Measurements from ENCODE around the gene EEF1A1.
A peak's percentile ranks its signal among the peaks of the same experiment; 100 is the strongest.
"Not testable (repeated sequence)": the region's sequence is repeated elsewhere in the genome, so short reads cannot be mapped to it uniquely, and the experiment has no call there.

Gene EEF1A1

DNA sequence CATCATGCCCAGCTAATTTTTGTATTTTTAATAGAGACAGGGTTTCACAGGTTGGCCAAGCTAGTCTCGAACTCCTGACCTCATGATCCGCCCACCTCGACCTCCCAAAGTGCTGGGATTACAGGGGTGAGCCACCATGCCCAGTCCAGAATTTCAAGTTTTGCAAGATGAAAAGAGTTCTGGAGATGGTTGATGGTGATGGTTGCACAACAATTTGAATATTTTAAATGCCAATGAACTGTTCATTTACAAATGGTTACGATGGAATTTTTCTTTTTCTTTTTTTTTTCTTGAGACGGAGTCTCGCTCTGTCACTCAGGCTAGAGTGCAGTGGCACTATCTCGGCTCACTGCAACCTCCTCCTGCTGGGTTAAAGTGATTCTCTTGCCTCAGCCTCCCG lies 15.1 kb downstream of the EEF1A1 start:
- intact Hi-C loops (cut with micrococcal nuclease); H3K4me1 Mint-ChIP-seq (ENCODE audit: low read depth); H3K27ac Mint-ChIP-seq; H3K27me3 Mint-ChIP-seq; H3K9me3 Mint-ChIP-seq; H3K4me3 Mint-ChIP-seq: not testable (repeated sequence)
- H3K36me3 Mint-ChIP-seq (ENCODE audit: low read depth), result peaks cover 33% of the 10 kb centered on the region

- Mint-ChIP-seq H3K27me3 (no peaks in the 10 kb centered on the region), H3K36me3 (ENCODE audit: low read depth) (peaks cover 39% of the 10 kb centered on the region), H3K4me3 (no peak overlapping the region), H3K27ac (no peak overlapping the region), H3K4me1 (ENCODE audit: low read depth) (peaks cover 5% of the 10 kb centered on the region), H3K9me3 (no peaks in the 10 kb centered on the region)
- intact Hi-C loops (cut with micrococcal nuclease), result no loop called here
These were observed 15.7 kb downstream of the EEF1A1 start for GRCh38 chr6:73505142-73505541.

- Mint-ChIP-seq H3K4me3 (no peak overlapping the region), H3K4me1 (ENCODE audit: low read depth) (peaks cover 5% of the 10 kb centered on the region), H3K27ac (no peak overlapping the region), H3K36me3 (ENCODE audit: low read depth) (peaks cover 48% of the 10 kb centered on the region), H3K27me3 (no peaks in the 10 kb centered on the region), H3K9me3 (no peaks in the 10 kb centered on the region)
- intact Hi-C loops (cut with micrococcal nuclease), result loop anchor here (5.0 kb wide), 2 partner anchors 42 to 108 kb away; partner anchors contain the start of gene MTO1
These were observed 16.7 kb downstream of the EEF1A1 start for GRCh38 chr6:73504160-73504559.

DNA sequence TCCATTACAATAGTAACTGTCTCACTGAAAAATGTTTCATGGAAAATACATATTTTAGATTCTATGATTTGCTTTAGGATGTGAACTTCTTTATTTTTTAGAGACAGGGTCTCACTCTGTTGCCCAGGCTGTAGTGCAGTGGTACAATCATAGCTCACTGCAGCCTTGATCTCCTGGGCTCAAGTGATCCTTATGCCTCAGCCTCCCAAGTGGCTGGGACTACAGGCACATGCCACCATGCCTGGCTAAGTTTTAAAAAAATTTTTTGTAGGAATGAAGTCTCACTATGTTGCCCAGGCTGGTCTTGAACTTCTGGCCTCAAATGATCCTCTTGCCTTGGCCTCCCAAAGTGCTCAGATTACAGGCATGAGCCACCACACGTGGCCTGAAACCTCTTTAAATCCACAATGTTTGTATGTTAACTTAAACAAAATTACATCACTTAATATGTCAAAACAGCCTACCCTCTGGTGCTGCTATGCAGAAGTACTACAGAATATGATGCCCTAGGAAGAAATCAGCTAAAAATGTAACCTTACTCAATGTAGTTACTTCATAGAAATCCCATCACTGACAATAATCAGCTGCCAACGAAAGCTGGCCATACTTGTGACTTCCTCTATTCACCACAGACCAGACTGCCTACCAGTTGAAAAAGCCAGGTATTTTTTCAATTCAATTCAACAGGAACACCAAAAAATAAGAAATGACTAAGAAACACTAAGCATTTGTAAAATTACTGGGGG lies 17.6 kb downstream of the EEF1A1 start:
- peaks cover 57% of the 10 kb centered on the region for H3K36me3 Mint-ChIP-seq (ENCODE audit: low read depth)

DNA sequence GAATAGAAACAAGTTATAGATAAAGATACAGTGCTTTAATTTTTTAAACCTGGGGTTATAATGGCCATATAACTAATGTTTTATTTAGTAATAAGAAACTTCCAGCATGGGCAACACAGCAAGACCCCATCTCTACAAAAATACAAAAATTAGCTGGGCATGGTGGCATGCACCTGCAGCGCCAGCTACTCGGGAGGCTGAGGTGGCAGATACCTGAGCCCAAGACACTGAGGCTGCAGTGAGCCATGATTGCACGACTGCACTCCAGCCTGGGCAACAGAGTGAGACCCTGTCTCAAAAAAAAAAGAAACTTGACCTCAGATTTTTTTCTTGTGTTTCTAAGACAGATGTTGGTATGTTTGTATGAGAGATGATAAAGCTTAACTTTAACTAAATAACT lies 22.9 kb downstream of the EEF1A1 start:
- H3K9me3 Mint-ChIP-seq, result no peaks in the 10 kb centered on the region
- H3K36me3 Mint-ChIP-seq (ENCODE audit: low read depth), result peaks cover 84% of the 10 kb centered on the region
- H3K4me3 Mint-ChIP-seq, result no peak overlapping the region
- H3K27me3 Mint-ChIP-seq, result no peaks in the 10 kb centered on the region
- no peak overlapping the region for H3K27ac Mint-ChIP-seq
- H3K4me1 Mint-ChIP-seq (ENCODE audit: low read depth), result no peaks in the 10 kb centered on the region
- intact Hi-C loops (cut with micrococcal nuclease), result no loop called here

More for the DNA sequence above, 17.6 kb downstream of the EEF1A1 start:
- H3K27ac Mint-ChIP-seq, result peak overlapping the region; percentile 51
- H3K4me1 Mint-ChIP-seq (ENCODE audit: low read depth), result peaks cover 5% of the 10 kb centered on the region
- H3K4me3 Mint-ChIP-seq, result no peak overlapping the region
- intact Hi-C loops (cut with micrococcal nuclease), result loop anchor here (5.0 kb wide), 2 partner anchors 41 to 109 kb away; partner anchors contain the start of gene MTO1
- H3K9me3 Mint-ChIP-seq, result no peaks in the 10 kb centered on the region
- H3K27me3 Mint-ChIP-seq, result no peaks in the 10 kb centered on the region

GRCh38 chr6:73491377-73491776 lies 29.5 kb downstream of the EEF1A1 start:
- no peak overlapping the region for H3K27ac Mint-ChIP-seq
- intact Hi-C loops (cut with micrococcal nuclease), result no loop called here

GRCh38 chr6:73487473-73487872 lies 33.4 kb downstream of the EEF1A1 start:
- H3K36me3 Mint-ChIP-seq (ENCODE audit: low read depth), result peaks cover 87% of the 10 kb centered on the region
- H3K4me3 Mint-ChIP-seq, result no peak overlapping the region
- no peaks in the 10 kb centered on the region for H3K9me3 Mint-ChIP-seq
- intact Hi-C loops (cut with micrococcal nuclease), result no loop called here
- H3K27me3 Mint-ChIP-seq, result no peaks in the 10 kb centered on the region
- no peak overlapping the region for H3K27ac Mint-ChIP-seq
- no peaks in the 10 kb centered on the region for H3K4me1 Mint-ChIP-seq (ENCODE audit: low read depth)

More at GRCh38 chr6:73491377-73491776, 29.5 kb downstream of the EEF1A1 start:
- Mint-ChIP-seq H3K36me3 (ENCODE audit: low read depth) (peaks cover 84% of the 10 kb centered on the region), H3K9me3 (no peaks in the 10 kb centered on the region), H3K4me1 (ENCODE audit: low read depth) (no peaks in the 10 kb centered on the region), H3K4me3 (no peak overlapping the region), H3K27me3 (no peaks in the 10 kb centered on the region)

DNA sequence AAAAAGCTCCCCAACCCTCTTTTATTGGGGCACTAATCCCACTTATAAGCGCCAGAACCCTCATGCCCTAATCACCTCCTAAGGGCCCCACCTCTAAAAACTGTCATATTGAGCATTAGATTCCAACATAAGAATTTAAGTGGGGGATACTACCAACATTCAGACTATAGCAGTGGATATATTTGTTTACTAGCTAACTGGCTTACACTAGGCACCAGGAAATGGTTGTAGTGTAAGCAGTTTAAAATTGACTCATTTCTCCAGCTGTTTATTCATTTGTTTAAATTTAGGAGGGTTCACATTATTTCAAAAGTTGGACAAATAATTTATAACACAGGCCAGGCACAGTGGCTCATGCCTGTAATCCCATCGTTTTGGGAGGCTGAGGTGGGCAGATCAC lies 36.4 kb downstream of the EEF1A1 start:
- Mint-ChIP-seq H3K27ac (no peak overlapping the region), H3K4me1 (ENCODE audit: low read depth) (no peaks in the 10 kb centered on the region), H3K9me3 (no peaks in the 10 kb centered on the region), H3K36me3 (ENCODE audit: low read depth) (peaks cover 92% of the 10 kb centered on the region), H3K4me3 (no peak overlapping the region), H3K27me3 (no peaks in the 10 kb centered on the region)
- intact Hi-C loops (cut with micrococcal nuclease), result loop anchor here (5.0 kb wide), 1 partner anchor 47 kb away; no protein-coding TSS in a partner anchor

GRCh38 chr6:73481969-73482368 lies 38.9 kb downstream of the EEF1A1 start:
- intact Hi-C loops (cut with micrococcal nuclease), result loop anchor here (5.0 kb wide), 1 partner anchor 45 kb away; no protein-coding TSS in a partner anchor
- Mint-ChIP-seq H3K4me3 (no peak overlapping the region), H3K9me3 (no peaks in the 10 kb centered on the region), H3K27me3 (no peaks in the 10 kb centered on the region), H3K4me1 (ENCODE audit: low read depth) (no peaks in the 10 kb centered on the region), H3K36me3 (ENCODE audit: low read depth) (peaks cover 96% of the 10 kb centered on the region), H3K27ac (no peak overlapping the region)

DNA sequence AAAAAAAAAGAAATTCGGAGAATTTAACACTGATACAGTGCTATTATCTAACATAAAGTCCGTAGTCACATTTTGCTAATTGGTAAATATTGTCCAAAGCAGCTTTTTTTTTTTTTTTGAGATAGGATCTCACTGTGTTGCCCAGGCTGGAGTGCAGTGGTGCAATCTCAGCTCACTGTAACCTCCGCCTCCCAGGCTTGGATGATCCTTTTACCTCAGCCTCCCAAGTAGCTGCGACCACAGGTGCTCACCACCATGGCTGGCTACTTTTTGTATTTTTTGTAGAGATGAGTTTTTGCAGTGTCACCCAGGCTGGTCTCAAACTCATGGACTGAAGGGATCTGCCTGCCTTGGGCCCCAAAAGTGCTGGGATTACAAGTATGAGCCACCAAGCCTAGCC lies 43.4 kb downstream of the EEF1A1 start:
- Mint-ChIP-seq H3K27ac (no peak overlapping the region), H3K27me3 (no peaks in the 10 kb centered on the region), H3K36me3 (ENCODE audit: low read depth) (peaks cover 93% of the 10 kb centered on the region), H3K9me3 (no peaks in the 10 kb centered on the region), H3K4me1 (ENCODE audit: low read depth) (peaks cover 10% of the 10 kb centered on the region), H3K4me3 (no peak overlapping the region)
- intact Hi-C loops (cut with micrococcal nuclease), result no loop called here

DNA sequence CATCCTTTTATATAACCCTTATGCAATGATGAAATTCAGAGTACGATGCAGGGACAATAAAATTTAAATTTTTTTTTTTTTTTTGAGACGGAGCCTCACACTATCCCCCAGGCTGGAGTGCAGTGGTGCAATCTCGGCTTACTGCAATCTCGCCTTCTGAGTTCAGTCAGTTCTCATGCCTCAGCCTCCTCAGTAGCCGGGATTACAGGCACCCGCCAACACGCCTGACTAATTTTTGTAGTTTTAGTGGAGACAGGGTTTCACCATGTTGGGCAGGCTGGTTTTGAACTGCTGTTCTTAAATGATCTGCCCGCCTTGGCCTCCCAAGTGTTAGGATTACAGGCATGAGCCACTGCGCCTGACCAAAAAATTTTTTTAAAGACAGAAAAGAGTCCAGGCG lies 44.1 kb downstream of the EEF1A1 start:
- Mint-ChIP-seq H3K27me3 (no peaks in the 10 kb centered on the region), H3K4me3 (no peak overlapping the region), H3K27ac (no peak overlapping the region), H3K36me3 (ENCODE audit: low read depth) (peaks cover 86% of the 10 kb centered on the region), H3K4me1 (ENCODE audit: low read depth) (peaks cover 16% of the 10 kb centered on the region), H3K9me3 (no peaks in the 10 kb centered on the region)
- intact Hi-C loops (cut with micrococcal nuclease), result no loop called here

DNA sequence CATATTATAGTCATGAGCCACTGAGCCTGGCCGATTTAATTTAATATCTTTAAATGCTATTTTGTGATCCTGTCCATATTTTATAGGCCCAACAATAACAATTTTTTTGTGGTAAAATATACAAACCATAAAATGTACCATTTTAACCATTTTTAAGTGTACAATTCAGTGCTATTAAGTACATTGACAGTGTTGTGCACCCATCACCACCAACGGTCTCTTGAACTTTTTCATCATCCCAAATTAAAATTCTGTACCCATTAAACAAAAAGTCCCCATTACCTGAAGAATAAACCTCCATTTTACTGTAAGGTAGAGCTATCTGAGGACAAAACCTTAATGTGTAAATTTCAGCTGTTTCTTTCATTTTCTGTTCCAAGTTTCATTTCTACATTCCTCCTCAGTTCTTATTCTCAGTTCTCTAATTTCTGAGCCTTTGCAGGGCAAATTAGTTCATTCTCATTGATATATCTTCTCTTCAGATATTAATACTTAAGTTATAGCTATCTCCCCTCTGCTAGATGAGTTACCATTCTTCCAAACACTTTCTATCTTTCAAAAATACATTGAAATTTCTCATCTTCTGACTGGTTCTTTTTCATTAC lies 49.0 kb downstream of the EEF1A1 start:
- H3K9me3 Mint-ChIP-seq, result no peaks in the 10 kb centered on the region
- intact Hi-C loops (cut with micrococcal nuclease), result loop anchor here (1.0 kb wide), 1 partner anchor 19 kb away; the partner anchor contains the start of gene CGAS

More for the DNA sequence above, 49.0 kb downstream of the EEF1A1 start:
- peaks cover 79% of the 10 kb centered on the region for H3K36me3 Mint-ChIP-seq (ENCODE audit: low read depth)
- no peaks in the 10 kb centered on the region for H3K27me3 Mint-ChIP-seq
- peaks cover 27% of the 10 kb centered on the region for H3K4me1 Mint-ChIP-seq (ENCODE audit: low read depth)
- H3K27ac Mint-ChIP-seq, result peak overlapping the region; percentile 78
- peak overlapping the region; percentile 44 for H3K4me3 Mint-ChIP-seq
